GM15510 (cell line): ENCODE measurements around the gene TRIM9.

ENCODE experiments used
- POLR2A ChIP-seq: IDR thresholded peaks from 3 replicates; pipeline ENCODE4 v1.6.1; 2011; ENCODE audit warnings: borderline replicate concordance; ENCODE audit not compliant: insufficient read length; ENCODE audit errors: extremely low read depth

TRIM9 gene

GRCh38 chr14:50977863-50978528, 116.9 kb downstream of the TRIM9 start:
- TF ChIP-seq POLR2A = no peak

- no peak for TF ChIP-seq POLR2A
Observed at GRCh38 chr14:50974118-50974517, 120.8 kb downstream of the TRIM9 start.

DNA sequence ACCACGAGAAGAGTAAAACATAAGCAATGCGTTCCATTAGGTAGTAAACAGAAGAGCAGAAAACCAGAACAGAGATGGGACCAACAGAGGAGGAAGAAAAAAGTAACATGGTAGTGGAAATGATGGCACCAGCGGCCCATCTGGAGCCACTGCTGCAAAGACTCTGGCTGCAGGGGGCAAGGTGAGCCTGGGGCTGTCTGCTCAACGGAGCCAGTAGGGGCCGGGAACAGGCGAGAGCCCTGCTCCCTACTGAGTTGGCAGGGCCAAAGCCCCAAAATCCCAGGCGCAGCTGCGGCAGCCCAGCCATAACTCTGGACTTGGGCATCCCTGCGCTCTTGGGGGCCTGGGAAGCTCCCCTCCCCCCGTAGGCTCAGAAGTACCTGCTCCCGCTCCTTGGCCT, 122.2 kb downstream of the TRIM9 start:
- no peak for TF ChIP-seq POLR2A

- TF ChIP-seq POLR2A = no peak
Observed at GRCh38 chr14:50970886-50971781, 123.8 kb downstream of the TRIM9 start.

- no peak for TF ChIP-seq POLR2A
Observed at GRCh38 chr14:50967790-50968189, 127.1 kb downstream of the TRIM9 start.

GRCh38 chr14:50967103-50967502, 127.8 kb downstream of the TRIM9 start:
- no peak for TF ChIP-seq POLR2A

DNA sequence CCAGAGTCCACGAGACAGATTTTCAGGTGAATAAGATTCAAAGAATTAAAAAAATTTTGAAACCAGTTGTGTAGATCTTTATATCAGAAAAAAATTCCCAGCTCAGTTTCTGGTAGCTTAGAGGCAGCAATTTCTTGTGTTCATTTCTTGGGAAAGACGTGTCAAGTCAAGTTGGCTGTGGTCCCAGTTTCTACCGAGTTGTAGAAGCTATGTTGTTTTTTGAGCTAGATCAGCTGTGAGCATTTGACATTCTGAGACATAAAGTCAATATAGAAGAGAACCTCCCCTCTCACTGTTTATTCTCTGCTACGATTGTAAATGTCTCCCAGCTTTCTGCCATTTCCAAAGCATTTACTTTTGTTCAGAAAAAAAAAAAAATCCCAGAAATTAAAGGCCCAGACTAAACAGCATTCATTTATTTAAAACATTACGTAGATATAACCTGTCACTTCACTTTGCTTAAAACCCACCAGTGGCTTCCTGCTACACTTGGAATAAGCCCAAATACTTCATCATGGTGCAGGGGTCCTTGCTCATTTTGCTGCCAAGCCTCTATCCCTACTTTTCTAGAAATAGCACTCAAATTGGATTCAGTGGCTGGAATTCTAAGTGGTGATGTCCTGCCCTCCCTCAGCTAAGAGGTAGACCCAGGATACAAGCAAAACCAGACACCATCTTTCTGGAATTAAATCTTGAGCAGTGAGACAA, 130.1 kb downstream of the TRIM9 start:
- no peak for TF ChIP-seq POLR2A

- no peak for TF ChIP-seq POLR2A
Observed at GRCh38 chr14:50963919-50964318, 131.0 kb downstream of the TRIM9 start.

DNA sequence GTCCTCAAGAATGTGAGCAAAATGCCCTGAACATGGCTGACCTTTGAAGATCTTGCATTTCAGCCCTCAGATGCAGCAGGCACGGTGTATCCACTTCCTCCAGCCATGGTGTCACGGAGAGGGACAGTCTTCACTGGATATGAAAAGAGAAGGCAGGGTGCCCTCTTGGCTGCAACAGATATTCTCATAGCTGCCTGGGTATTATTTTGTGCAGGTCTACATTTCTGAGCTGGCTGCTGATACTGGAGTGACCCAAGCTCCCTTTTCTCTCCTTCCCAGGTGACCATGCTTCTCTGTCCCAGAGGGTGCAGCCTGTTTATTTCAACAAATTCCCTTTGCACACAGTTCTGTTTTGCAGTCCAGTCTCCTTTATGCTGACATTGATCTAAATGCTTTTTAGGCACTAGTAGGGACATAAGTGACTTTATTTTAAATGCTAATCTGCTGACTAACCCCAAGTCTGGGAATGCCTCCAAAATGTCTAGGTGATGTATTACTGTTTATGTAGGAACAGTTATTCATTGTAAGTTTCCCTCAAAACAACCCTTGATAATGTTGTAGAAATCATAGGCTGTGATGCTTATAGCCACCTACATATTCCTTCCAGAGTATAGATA, 133.2 kb downstream of the TRIM9 start:
- TF ChIP-seq POLR2A = no peak

- no peak for TF ChIP-seq POLR2A
Observed at GRCh38 chr14:50957296-50957695, 137.6 kb downstream of the TRIM9 start.

DNA sequence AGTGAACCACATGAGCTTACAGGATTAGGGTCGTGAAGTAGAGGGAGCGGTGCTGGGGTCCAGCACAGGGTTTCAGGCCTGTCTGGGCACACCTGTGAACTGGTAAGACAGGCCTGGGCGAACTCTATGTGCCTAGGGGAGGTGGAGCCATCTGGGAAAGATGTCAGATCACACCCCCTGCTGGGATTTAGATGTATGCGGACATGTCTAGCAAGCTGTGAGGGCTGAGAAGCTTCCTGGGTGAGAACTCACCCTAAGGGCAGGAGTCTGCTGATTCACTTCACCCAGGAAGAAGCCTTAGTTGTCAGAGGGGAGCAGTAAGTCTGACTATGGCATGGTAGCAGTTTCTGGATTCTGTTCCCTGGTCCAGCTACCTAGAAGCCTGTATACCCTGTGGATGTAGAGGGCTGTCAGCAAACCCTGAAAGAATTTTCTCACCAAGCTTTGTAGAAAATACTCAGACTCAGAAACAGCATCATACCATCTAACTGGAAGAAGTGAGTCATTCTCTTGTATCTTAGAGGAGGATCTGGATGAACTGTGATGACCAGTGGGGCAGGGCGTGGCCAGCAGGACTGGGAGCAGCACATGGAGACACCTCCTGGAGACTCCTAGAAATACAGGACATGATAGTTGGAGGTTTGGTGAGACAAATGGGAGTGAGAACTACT, 139.4 kb downstream of the TRIM9 start:
- TF ChIP-seq POLR2A = no peak

DNA sequence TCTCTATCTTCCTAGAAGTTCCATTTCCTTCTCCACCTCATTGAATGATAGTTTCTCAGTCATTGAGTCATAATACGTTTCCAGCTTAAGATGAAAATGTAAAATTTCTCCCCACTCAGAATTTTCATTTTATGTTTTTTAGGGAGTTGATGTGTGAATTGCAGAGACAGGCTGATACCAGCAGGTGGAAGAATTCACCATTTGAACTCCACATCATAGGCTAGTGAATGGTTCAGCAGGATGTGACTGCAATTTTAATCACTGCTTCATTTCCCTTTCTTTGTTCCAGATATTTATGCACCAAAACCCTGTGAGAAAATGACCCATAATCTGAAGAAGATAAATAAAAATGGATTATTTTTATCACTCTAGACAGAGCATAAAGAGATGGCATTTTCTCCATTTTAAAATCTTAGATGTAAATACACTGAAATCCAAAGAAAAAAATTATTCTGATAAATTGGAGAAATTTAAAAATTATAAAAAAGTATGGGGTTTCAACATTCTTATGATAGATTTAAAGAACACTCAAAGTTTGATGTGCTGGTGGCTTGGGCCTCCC, 140.0 kb downstream of the TRIM9 start:
- no peak for TF ChIP-seq POLR2A

GRCh38 chr14:50953502-50953901, 141.4 kb downstream of the TRIM9 start:
- TF ChIP-seq POLR2A = no peak

DNA sequence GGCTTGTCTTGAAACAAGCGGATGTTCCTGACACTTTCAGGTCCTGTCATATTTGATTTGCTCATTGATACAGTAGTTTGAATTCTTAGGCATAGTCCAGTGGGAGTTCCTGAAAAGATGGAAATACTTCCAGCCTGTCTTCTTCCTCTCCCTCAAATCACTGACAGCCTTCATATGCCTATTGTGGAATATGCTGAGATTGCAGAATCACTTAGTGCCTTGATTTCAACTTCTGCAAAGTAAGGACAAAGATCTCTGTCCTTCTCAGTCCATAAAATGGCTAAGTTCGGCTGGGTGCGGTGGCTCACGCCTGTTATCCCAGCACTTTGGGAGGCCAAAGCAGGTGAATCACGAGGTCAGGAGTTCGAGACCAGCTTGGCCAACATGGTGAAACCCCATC, 143.9 kb downstream of the TRIM9 start:
- no peak for TF ChIP-seq POLR2A
